HFF-Myc (cell line): Measurements from ENCODE around the gene TSGA10.
"Not testable (repeated sequence)": the region's sequence is repeated elsewhere in the genome, so short reads cannot be mapped to it uniquely, and the experiment has no call there.

Experiments
- DNase-seq: peaks from one replicate; pipeline ENCODE4 v3.0.0-alpha.2; 2011; ENCODE audit warnings: low read depth; ENCODE audit errors: extremely low read depth
- H3K4me3 ChIP-seq: replicated peaks from 2 replicates; pipeline ENCODE4 v1.5.1; 2011; ENCODE audit warnings: low read depth, mild to moderate bottlenecking, control low read depth, low read length
- CTCF ChIP-seq: IDR thresholded peaks from 2 replicates; pipeline ENCODE4 v1.5.1; 2012; ENCODE audit warnings: mild to moderate bottlenecking, low read depth, low read length, control low read depth; ENCODE audit errors: missing control alignments

TSGA10 gene

GRCh38 chr2:99035920-99036319 is 118.8 kb downstream of the TSGA10 start:
- no peak for TF ChIP-seq CTCF
- no peak overlapping the region for H3K4me3 ChIP-seq
- DNase-seq: no peak

GRCh38 chr2:99032786-99033185 is 122.0 kb downstream of the TSGA10 start:
- no peak for DNase-seq
- H3K4me3 ChIP-seq: no peak overlapping the region
- no peak for TF ChIP-seq CTCF

GRCh38 chr2:99032001-99032400 is 122.7 kb downstream of the TSGA10 start:
- no peak for DNase-seq
- no peak overlapping the region for H3K4me3 ChIP-seq
- no peak for TF ChIP-seq CTCF

GRCh38 chr2:99031481-99031880 is 123.3 kb downstream of the TSGA10 start:
- no peak for DNase-seq
- TF ChIP-seq CTCF: no peak
- no peak overlapping the region for H3K4me3 ChIP-seq

- DNase-seq: no peak
- no peak for TF ChIP-seq CTCF
These were observed 126.2 kb downstream of the TSGA10 start for GRCh38 chr2:99028558-99028957.

GRCh38 chr2:99027856-99028255 is 126.9 kb downstream of the TSGA10 start:
- no peak overlapping the region for H3K4me3 ChIP-seq
- TF ChIP-seq CTCF: no peak
- DNase-seq: no peak

More at GRCh38 chr2:99028558-99028957, 126.2 kb downstream of the TSGA10 start:
- H3K4me3 ChIP-seq: no peak overlapping the region

GRCh38 chr2:99000708-99001107 is 154.0 kb downstream of the TSGA10 start:
- no peak for TF ChIP-seq CTCF

GRCh38 chr2:98988695-98989094 is 166.0 kb downstream of the TSGA10 start:
- not testable (repeated sequence) for DNase-seq, H3K4me3 ChIP-seq

More at GRCh38 chr2:99000708-99001107, 154.0 kb downstream of the TSGA10 start:
- no peak for DNase-seq
- H3K4me3 ChIP-seq: no peak overlapping the region
